Cardiac ventricle fibroblast (primary cell): Measurements from ENCODE around the gene IFNGR1. TPM values are rescaled to one million over a fixed set of nuclear protein-coding genes. Genes with fewer than 3 reads are reported as not detected.

Experiments
- total RNA-seq: library from RNA; depleted of rRNA; stranded (reverse); fragments of >200 nt; gene quantifications from 2 replicates; pipeline ENCODE4 v1.2.3, GENCODE V29; 2015

Gene IFNGR1
- total RNA-seq: 86.3 and 88.7 TPM in 2 replicates

GRCh38 chr6:137218917-137219663, at the start of gene IFNGR1:
TSS of gene IFNGR1 (minus strand) at chr6:137219385. CDS start at chr6:137219327, 58 bp downstream.

GRCh38 chr6:137173501-137173900, 45.7 kb downstream of the IFNGR1 start, which contains the start of gene IL22RA2:
TSS of gene IL22RA2 (minus strand) at chr6:137173644. CDS start at chr6:137161749, 11,895 bp downstream.

Other genes starting within 250 kb of the IFNGR1 start
- gene IL20RA, start 174.4 kb downstream of the IFNGR1 start, total RNA-seq: 0.12 and 0.54 TPM in 2 replicates
- gene IL22RA2, start 45.7 kb downstream of the IFNGR1 start, total RNA-seq: not detected in 2 replicates